Activated T-helper 1 cell treated with Interleukin-2 at 50 U/mL for 16 hours (primary cell): ENCODE data around the gene INTS6.
A peak's percentile ranks its signal among the peaks of the same experiment; 100 is the strongest.
"Not testable (repeated sequence)": the region's sequence is repeated elsewhere in the genome, so short reads cannot be mapped to it uniquely, and the experiment has no call there.

Experiments
- DNase-seq: peaks from one replicate; pipeline ENCODE4 v3.0.0-alpha.2; 2020; ENCODE audit warnings: low read depth

INTS6 gene

DNA sequence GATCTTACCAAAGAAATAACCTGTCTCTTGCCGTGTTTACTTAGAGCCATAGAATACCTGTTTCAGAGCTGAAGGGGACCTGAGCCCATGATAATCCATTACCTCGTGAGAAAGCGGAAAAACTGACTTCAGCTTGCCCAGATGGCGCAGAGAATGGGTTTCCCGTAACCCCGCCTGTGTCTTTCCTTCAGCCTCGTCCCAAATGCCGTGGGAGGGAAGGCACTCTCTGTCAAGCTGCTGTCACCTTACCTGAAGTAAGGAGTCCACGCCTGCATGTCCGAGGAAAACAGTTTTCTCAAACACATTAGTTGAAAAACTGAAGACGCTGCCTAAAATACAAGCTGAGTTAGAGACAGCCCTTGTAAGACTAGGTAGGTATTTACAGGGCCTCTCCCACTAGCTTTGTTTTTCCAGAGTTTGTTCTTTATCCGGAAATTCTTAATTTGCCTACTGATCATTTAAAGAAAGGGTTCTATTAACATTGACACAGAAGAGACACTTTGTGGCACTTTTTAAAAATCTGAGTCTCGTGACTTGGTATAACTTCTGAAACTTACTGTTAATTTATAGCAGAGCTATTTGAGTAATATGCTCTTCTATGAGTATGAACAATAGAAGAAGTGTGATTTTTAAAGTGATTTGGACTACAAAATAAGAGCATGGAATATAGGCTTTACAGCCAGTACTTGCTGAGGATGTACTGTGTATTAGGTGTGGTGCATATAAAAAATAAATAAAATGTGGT is 1.3 kb upstream of the INTS6 start:
- DNase-seq, result no peak

DNA sequence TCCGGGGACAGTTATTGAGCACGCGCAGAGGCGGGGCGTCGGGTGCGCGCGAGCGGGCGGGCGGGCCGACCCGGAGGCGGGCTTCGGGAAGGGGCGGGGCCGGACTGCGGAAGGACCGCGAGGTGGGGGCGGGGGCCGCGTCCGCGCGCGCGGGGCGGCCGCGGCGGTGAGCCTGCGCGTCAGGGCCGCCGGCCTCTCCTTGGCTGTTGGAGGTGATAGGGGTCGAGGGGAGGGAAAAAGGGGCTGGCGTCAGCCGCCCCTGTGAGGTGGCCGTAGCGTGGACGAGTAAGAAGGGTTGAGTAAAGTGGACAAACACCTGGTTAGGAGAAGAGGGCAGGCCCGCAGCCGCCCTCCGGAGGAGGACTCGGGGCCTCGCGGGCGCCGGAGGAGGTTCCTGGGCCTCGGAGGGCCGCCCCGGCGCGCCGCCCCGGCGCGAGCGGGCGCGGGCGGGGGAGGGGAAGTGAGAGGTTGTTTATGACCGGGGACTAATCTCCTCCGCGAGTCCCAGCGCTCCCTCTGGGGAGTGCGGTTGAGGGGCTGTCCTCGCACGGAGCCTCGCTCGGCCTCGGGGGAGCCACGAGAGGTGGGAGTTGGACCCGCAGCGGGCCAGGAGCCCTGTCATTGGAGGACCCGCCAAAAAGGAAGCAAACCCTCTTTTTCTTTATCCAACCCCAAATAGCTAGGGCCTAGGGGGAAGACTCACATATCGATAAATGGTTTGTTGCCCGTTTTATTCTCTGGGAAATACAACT is 547 bp upstream of the INTS6 start:
- peak; percentile 74 for DNase-seq

DNA sequence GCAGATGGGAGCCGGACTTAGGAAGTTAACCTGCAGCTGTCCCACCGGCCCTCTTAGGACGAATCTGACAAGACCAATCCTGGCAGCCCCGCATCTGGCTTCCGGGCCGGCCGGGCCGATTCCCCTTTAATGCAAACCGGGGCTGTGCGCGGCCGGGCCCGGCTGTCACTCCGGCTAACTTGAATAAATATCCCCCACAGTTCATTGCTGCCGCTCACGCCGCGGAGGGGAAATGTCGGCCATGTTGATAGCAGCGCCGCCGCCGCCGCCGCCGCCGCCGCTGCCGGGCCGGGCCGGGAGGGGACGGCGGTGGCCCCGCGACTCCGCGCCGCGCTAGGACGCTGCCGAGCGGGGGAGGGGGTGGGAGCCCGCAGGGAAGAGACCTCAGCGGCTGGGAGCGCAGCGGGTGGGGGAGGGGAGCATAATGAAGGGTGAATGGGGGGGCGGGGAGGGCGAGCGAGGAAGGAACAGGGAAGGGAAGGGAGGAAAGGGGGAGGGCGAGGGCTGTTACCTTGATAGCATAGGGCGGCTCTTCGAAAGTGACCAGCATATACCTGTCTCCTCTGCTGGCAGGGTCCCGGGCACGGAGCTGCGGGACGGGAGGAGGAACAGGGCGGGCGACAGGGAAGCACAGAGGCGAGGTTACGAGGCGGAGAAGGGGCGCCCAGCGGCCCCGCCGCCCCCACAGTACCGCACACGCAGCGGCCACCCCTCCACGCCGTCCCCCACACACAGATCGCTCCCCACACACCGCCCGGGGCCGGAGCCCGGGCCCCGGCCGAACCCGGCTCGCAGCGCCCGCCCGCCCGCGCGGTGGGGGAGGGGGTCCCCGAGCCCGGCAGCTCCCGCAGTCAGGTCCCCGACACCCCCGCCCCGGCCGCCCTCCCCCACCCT is 1.1 kb downstream of the INTS6 start:
- DNase-seq, result peak; percentile 56

DNA sequence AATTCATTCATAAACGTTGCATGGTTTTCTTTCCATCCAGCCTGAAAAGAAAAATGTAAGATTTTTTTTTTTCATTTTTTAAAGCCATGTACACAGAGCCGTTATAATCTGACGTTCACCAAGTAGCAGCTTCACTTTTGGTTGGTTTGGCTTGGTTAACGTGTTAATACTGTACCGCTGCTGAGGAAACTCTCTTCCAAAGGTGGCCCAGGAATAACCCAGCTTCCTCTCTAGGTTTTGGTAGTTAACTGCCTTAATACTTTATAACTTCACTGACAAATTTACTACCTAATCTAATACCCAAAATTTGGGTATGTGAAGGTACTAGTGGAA is 1.7 kb downstream of the INTS6 start:
- DNase-seq, result no peak

DNA sequence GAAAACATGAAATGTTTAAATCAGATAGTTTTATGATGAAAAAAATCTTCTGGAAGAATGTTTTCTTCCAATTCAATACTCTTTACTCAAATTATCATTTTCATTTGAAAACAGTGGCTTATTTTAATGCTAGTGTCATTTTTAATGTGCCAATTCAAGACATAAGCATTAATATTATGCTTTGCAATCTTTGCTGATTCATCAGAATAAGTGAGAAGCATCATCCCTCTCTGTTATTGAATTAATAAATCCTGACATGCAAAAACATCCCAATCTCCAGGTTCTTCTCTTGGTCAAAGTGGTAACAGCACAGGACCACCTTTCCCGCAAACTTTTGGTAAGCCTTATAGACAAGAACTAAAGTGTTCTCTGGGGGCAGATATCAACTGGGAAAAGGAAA is 3.8 kb downstream of the INTS6 start:
- no peak for DNase-seq

DNA sequence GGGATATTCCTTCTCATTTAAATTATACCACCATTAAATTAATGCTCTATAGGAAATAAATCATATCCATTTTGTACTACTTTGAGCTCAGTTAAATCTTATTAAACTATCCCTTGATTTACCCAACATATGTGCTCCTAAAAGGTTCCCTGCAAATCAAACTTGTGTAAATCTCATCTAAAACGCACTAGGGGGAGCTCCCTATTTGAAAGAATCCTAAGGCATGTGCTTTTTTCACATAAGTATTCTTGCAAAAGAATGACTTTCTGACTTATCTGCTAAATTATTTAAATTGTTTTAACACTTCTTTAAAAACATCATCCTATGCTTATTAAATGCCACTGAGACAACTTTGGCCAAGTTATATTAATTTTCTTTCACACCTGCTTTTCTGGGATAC is 7.9 kb downstream of the INTS6 start:
- DNase-seq, result no peak

DNA sequence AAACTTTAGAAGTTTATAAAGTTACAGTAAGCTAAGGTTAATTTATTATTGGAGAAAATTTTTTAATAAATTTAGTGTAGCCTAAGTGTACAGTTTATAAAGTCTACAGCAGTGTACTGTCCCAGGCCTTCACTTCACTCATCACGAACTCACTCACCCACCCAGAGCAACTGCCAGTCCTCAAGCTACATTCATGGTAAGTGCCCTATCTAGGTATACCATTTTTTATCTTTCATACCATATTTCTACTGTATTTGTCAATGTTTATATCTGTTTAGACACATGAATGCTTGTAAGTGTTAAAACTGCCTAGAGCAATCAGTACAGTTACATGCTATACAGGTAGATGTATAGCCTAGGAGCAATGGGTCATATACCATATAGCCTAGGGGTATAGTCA is 12.5 kb downstream of the INTS6 start:
- no peak for DNase-seq

DNA sequence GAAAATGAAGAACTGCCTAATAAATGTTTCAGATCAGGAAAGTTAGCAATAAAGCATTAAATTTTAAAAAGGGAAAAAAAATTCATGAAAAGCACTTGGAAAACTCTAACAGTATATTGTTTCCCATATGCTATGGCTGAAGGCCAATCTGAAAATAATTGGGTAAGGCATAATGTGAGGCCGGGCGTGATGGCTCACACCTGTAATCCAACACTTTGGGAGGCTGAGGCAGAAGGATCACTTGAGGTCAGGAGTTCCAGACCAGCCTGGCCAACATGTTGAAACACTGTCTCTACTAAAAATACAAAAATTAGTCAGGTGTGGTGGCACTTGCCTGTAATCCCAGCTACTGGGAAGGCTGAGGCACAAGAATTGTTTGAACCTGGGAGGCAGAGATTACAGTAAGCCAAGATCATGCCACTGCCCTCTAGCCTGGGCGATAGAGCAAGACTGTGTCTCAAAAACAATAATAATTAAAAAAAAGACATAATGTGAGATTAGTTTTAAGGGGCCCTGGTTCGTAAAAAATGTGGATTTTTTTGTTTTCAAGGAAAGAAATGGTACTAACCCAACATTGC is 15.2 kb downstream of the INTS6 start:
- DNase-seq, result no peak

DNA sequence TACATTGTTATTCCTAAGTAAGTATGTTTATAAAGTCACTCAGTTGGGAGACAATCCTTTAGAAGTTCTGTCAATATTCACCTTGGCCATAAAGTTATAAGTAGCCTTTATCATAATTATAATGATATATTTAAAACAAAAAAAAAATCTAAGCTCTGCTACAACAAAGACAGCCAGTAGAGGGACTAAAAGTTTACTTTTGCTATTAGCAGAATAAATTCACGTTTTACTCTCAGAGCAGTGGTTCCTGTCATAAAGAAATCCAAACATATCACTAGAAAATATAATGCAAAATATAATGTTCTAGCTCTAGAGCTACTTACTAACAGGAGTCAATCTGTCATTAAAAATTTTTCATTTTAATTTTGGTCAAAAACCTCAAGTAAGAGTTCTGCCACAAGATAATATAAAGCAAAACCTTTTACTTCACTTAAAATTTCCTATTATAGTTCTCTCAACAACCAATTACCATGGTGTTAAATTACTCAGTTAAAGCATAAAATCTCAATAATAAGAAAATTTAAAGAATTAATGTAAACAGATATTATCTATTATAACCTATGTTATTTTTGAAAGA is 17.7 kb downstream of the INTS6 start:
- DNase-seq, result no peak

DNA sequence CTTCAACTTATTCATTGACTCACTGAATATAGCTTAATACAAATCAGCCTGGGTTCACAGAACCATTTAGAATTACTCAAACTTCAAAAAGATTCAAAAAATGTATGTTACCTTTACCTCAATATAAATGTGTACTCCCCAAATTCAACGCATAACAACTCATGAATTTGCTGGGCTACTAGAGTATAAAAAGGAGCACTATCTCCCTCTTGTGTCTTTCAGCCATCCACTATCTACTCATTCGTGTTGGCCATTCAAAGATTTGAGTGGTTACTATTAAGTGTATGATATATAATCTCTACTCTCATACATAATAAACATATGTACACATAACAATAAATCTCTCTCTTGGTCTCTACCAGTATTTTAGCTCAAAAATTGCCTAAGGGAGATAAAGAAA is 20.3 kb downstream of the INTS6 start:
- no peak for DNase-seq

DNA sequence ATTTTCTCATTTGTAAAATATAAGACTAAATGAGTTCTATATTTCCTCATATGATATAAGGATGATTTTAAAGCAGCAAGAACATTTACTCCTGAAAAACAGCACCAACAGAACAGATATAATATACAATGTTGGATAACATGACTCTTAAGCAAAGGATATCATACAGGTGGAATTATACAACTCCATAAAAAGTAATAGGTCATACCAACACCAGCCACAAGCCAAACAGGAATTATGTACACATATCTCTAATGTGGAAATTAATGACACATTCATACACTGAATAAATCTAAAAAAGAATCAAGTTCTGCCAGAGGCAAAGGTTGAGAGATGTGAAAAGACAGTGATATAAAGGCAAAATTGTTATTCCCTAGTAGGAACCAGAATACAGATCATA is 25.9 kb downstream of the INTS6 start:
- DNase-seq, result no peak

DNA sequence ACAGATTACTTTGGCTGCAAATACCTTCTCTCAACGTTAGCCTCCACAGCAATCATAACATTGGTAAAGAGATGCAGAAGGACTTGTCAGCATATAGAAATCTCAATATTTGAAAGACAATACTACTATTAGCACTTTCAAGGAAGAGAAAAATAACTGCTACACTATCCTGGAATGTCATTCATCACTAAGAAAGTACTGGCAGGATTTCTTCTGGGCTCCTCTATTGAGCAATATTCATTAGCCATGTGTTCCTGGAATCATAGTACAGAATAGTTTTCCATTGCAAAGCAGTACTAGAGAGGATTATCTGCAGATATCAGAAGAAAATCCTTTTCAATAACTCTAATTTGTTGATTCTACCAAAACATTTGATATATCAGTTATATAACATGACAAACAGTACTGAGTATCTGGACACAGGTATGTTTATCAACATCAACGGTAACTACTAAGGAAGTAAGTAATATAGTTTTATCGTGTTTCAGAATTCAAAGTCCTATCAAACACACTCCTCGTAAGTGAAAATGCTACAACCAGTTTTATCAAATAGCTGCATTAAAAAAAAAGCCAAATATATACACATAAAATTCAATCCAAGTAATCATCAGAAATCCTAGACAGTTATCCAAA is 27.3 kb downstream of the INTS6 start:
- DNase-seq, result no peak

DNA sequence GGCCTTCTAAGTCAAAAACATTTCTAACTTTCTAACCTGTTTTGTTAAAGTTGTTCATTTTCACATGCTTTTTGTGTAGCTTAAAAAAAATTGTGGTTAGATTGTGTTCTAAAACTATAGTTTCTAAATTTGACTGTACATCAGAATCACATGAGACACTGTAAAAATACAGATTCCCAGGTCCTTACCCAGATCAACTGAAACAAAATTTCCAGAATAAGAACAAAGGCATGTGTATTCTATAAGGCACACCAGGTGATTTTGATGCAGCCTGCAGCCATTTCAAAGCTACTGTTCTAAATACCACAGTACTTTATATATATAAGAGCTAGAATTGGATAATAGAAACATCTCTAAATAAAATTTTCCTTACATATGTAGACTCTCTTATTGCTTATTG is 29.1 kb downstream of the INTS6 start:
- DNase-seq, result no peak

DNA sequence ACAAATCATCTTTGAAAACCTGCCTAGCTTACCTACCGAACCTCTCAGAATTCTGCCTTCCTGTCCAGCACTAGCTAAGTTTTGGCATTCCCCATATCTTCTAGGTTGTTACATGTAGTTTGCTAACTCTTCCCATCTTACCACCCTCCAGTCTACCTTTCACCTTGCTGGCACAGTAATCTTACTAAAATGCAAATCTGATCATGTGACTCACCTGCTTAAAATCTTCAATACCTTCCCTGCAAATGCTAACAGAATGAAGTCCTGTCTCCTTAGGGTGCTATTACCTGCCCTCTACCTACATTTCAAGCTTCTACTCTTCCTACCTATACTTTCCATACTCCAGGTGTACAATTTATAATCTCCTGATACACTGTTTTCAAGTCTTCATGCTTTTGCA is 30.4 kb downstream of the INTS6 start:
- no peak for DNase-seq

DNA sequence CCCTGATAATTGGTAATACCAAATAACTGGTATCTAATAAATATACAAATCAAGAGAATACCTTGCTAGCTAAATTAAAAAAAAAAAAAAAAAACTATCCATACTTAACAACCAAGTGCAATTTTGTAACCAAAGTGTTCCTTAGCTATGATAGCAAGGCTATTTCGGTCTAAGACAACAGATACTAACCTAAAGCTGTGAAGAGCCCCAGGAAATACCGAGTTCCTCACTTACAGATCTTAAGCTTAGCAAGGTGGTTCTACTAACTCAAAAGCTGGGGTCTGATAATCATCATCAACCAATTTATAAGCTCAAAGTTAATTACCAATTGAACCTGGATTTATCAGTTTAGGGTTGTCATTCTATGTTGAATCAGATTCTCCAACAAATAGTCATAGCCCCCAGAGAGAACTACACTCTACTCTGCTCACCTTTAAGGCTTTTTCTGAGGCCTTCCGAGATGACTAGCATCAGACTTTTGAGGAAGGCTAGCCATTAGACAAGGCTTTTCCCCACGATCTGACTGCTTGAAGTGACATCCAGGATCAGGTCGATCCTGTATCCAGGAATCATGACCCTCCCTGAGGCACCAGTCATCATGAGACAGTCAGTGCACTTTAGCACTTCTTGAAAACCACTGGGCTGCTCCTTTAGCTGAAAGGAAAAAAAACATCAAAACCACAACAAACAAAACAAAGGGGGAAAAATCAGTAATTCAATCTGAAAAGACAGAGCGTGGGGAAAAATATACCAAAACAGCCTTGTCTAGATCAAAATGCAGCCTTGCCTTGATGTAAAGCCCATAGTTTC is 31.9 kb downstream of the INTS6 start:
- DNase-seq, result no peak

DNA sequence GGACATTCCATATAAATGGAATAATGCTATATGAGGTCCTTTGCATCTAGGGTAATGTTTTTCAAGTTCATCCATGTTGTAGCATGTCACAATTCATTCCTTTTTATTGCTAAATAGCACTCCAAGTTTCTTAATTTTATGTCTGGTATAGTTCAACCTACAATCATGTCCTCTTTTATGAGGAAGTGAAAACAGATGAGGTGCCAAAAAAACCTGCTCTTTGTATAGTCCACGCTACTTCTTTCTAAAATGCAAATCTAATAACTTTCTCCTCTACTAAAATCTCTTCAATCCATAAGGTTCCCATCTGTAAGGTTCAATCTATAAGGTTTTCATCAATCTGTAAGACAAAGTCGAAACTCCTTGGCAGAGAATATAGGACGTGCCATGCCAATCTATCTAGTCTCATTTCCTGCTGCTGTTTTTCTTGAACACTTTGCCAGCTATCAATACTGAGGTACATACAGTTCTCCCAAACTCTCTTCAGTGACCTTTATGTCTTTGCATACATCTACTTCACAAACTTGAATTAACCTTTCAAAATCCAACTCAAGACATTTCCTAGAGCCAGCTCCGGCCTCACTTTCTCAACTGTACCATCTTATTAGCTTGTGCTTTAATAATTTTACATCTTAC is 33.7 kb downstream of the INTS6 start:
- no peak for DNase-seq

DNA sequence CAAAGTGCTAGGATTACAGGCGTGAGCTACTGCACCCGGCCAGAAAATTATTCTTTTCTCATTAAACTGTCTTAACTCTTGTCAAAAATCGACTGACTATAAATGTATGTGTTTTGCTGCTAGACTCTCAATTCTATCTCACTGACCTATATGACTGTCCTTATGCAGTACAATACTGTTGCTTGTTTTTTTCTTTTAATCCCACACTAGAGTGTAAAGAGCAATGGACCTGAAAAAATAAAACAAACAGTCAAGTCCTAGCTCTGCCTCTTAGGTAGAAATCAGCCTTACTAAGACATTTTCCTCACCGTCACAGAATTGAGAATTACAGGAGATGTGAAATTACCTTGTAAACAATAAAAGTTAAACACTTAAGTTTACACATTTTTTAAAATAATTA is 35.1 kb downstream of the INTS6 start:
- no peak for DNase-seq

DNA sequence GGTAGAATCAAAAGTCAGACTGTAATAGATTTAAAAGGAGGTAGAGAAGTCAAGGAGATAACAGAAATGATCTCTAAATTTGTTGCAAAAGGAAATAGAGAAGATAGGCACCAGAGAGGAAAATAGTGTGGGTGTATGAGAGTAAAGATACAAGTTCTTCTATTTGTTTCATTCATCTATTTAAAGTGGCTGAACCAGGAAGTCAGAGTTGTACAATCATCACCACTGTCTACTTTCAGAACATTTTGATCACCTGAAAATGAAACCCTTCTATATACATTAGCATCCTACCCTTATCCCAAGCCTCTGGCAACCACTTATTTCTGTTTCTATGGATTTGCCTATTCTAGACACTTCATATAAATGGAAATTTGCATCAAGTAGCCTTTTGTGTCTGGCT is 36.7 kb downstream of the INTS6 start:
- no peak for DNase-seq

DNA sequence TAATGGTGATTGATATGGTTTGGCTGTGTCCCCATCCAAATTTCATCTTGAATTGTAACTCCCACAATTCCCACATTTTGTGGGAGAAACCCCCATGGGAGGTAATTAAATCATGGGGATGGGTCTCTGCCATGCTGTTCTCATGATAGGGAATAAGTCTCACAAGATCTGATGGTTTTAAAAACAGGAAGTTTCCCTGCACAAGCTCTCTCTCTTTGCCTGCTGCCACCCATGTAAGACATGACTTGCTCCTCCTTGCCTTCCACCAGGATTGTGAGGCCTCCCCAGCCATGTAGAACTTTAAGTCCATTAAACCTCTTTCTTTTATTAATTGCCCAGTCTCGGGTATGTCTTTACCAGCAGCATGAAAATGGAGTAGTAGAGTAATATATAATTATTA is 37.5 kb downstream of the INTS6 start:
- not testable (repeated sequence) for DNase-seq

DNA sequence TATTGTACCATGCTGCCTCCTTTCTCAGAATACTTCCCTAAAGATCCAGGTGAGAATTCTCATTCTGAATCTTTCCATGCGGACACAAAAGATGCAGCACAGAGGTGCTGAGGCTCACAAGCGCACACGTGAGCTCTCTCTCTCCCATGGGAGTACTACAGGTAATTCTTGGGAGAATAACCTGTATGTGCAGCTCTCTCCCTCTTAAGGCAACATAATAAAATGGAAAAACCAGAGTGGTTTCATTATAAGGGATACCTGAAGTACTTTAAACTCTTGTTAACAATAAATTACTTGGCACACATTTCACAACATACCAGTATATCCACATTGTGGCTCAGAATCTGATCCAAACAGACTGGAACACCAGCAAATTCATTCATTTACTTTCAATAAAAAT is 40.4 kb downstream of the INTS6 start:
- no peak for DNase-seq
